Ramos (cell line): ENCODE data around the gene ENTPD8.
"Not testable (repeated sequence)": the region's sequence is repeated elsewhere in the genome, so short reads cannot be mapped to it uniquely, and the experiment has no call there.

ENCODE experiments used
- in situ Hi-C: fragments of 300-500 bp; cut with MboI; formaldehyde crosslinking; loops from one replicate; pipeline ENCODE4 v1.14.3; 2022; ENCODE audit warnings: low sequenced_read_pairs; ENCODE audit not compliant: unreplicated experiment

Gene ENTPD8

DNA sequence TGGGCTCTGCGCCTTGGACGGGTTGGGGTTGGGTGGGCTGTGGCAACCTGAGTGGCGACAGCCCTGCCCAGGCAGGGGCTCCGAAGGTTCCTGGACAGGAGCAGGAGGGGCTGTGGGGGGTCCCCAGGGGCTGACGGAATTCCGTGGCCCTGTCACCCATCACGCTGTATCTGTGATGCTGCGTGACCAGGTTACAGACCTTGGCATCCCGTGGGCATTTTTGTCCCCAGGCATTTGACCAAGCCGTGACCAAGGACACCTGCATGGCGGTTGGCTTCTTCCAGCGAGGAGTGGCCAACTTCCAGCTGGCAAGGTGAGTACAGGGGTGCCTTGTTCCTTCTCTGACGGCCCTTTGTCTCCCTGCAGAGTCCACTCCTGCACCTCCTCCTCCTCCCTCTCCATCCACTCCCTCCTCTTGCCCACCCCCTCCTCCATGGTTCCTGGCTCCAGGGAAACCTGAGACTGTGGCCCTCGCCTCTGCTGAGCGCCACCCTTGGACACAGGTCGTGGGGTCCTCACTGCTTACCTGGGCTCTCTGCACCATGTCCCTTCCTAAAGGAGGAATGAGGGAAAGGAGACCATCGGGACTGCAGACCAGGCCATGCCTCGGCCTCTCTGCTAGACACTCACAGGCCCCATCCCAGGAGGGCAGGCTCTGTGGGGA, 15.0 kb downstream of the ENTPD8 start:
- in situ Hi-C loops, result loop anchor here (25.0 kb wide), 1 partner anchor 364 kb away; the partner anchor contains the start of genes ENTPD2 and SAPCD2

DNA sequence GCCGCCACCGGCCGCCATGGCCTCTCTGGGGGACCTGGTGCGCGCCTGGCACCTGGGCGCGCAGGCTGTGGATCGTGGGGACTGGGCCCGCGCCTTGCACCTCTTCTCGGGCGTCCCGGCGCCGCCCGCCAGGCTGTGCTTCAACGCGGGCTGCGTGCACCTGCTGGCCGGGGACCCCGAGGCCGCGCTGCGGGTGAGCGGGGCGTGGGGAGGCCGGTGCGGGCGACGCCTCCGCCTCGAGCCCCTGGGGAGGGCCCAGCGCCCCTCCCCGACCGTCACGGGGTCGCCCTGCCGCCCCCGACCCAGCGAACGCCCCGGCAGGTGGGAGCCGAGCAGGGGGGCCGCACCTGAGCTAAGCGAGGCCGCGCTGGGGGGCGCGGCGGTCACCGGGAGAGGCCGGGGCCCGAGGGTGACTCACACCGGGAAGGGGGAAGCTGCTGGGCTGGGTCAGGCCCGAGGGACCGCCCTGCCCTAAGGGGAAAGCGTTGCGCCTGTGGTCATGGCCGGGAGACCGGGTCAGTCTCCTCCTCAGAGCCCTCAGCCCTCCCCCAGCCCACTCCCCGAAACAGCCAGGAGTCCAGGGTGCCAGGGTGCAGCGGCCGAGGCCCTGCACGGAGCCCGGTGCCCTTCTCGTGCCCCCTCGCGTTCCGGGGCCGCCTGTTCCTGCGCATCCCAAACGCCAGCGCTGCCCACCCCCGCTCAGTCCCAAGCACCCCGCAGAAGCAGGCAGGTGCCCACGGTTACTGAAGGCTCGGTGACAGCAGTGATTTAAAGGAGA, 17.5 kb downstream of the ENTPD8 start:
- in situ Hi-C loops, result no loop called here

DNA sequence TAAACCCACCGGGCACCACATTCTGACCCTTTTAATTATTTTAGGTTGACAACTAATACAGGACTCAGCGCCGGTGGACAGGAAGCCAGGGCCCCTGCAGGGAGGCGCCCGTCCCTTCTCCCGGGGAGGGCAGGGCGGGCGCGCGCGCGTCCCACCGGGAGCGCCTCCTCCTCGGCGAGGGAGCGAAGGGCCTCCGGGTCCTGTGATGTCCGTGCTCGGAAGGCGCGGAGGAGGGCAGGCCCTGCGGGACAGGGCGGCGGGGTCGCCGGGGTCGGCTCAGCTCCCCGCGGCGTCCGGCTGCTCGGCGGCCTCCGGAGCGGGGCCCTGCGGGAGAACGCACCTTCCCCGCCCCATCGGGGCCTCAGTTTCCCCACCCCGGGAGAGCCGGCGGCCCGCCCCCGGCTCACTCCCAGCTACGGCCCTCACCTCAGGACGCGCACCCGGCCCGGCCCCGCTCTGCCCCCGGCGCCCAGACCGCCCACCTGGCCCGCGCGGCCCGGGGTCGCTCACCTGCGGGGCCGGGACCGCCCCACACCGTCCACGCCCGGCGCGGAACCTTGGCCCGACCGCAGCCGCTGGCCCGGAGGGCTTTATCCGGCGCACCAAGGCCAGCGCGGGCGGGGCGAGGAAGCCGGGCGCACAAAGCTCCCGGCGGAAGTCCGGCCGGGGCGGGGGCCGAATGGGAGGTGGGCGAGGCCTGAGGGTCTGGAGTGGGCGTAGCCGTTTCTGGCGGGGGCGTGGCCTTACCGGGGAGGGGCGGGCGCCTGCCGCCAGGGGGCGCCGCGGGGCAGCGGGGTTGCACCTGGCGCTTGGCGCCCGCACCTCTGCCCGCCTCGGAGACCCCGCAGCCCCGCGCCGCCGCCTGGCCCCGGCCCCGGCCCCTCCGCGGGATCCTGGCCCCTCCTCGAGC, 18.3 kb downstream of the ENTPD8 start, which contains the start of the genes EXD3 and NOXA1:
Gene EXD3 (minus strand): TSS at position 559 of the 910 bp plus-strand sequence. CDS start 27,805 bp downstream, outside the sequence.
Gene NOXA1 (plus strand): TSS at position 790 of the 910 bp plus-strand sequence. CDS start 137 bp downstream, outside the sequence.
- in situ Hi-C loops, result no loop called here

DNA sequence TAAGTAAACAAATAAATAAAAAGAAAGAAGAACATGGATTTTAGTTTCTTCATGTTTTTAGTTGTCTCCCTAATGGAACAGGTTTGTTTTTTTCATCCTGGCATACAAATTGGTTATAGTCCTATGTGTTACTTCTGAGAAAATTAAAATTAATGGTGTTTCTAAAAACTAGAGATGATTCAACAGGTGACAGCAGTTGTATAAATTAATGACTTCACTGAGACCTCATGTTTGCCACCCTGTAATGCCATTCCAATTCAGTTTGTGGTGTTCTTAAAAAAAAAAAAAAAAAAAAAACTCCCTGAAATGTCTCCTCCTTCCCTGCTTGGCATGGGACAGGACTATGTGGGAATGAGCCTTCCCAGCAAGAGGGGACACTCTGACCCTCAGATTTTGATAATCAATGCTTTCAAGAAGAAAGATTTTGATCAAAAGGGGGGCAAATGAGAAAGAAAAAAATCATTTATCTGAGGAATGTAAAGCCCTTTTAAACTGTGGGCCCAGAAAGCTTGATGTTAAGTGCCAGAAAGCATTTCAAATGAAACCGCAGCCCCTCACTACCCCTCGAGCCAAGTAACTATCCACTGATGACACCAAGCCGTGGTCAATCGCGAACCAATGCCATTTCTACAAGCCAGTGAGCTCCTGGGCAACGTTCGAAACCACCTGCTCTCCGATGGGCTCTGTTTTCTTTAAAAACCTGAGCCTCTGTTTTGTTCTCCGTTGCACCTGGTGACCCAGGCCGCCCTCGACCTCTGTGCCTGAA, 19.1 kb downstream of the ENTPD8 start:
- in situ Hi-C loops, result no loop called here

DNA sequence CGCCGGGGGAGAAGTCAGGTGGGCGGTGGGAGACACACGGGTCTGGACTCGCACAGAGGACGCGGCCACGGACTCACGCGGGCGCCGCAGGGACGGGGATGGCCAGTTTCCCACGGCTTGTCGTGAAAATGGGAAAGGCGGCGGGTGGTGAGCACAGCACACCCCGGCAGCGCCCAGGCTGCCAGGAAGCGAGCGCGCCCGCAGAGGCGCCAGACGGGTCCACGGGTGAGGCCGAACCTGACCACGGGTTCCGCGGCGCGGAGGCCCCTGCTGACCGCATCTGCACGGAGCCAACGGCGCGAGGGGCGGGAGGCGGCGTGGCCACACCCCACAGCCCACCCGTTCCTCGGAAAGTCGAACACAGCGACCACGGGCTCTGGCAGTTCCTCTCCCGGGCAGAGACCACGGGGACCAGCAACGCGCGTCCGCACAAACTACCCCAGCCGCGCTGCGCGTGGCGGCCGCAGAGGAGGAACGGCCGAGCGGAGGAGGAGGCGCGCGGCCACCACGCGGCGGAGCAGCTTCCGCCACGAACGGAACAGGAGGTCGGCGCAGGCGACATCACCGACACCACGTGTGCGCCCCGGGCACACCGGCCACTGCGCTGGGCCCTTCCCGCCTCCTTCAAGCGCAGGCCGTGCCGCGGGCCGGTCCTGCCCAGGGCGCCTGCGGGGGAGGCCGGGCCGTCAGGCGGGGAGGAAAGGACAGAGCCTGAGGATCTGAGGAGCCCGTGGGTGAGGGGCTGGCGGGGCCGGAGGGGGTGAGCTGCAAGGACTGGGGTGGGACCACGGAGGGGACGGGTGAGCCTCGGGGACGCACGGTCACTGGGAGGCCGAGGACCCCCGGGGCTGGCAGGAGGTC, 23.8 kb downstream of the ENTPD8 start:
- in situ Hi-C loops, result no loop called here

DNA sequence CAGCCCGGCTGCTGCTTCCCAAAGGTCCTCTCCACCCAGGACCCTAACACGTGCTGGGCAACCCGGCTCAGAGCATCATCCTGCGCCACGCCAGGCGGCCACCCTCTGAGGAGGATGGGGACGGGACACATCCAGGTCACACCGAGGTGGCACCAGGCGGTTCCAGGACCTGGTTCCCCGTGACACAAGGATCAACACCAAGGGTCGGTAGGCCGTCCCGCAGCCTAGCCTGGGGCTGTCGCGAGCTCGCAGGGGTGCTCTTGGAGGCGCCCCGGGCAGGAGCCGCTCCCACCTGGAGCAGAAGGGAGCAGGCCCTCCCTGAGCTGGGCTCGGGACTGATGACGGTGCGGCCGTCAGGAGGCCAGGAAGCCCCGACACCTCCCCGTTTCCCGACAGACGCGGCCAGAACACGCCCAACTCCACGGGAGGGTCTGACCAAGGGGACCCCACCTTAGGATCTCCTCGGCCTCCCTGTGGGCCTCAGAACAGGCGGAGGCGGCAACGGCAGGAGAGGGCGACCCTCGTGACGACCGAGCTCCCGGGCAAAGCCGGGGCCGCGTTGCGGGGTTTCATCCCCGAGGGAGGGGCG, 24.5 kb downstream of the ENTPD8 start:
- in situ Hi-C loops, result no loop called here

DNA sequence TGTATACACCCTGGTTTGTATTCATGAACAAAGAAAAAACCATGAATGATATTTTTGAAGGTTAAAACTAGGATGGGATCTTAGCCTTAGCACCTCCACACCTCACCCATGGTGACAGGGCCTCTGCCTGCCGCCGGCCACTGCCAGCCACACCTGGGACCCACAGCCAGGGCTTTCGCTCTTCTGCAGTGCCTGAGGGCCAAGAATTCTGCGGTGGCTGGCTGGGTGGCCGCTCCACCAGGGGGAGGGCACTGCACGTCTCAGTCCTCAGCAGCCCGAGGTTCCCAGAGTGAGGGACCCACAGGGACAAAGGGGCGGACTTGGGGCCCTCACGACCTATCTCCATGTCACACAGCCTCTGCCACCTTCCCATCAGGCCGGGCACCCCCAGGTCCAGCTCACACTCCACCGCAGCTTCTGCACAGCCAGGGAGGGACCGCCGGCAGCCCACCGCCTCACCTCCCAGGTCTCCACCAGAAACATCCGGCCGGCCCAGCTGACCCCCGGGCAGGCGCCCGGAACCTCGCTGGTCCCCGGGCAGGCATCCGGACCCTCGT, 25.1 kb downstream of the ENTPD8 start:
- in situ Hi-C loops, result no loop called here

DNA sequence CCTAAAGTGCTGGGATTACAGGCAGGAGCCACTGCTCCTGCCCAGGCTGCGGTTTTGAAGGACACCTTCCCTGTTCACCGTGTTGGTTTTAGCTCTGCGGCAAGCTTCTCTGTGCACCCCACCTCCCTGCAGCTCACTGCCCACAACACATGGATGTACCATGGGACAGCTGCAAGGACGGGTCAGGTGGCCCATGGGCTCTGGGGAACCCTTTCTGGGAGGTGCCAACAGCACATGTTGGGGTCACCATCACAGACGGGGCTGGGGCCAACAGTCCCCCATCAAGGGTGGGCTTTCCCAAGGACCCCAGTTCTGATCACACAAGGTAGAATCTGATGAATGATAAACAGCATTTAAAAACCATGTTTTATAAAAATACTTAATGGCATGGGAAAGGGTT, 25.7 kb downstream of the ENTPD8 start:
- in situ Hi-C loops, result no loop called here

DNA sequence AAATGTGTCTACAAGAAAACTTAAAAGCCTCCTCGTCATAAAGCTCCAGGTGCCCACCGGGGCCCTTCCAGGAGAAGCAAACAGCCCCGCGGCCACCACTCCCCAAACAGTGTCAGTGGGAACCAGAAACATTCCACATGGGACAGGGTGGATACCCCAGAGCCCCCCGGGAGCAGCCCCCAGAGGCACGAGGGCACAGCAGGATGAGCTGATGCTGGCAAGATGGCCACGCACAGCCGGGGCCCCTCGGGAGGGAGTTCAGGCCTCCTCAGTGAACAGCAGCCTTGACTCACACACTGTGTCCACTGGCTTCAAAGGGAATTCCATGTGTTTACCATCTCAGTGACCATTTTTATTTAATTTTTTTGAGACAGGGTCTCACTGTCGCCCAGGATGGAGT, 28.7 kb downstream of the ENTPD8 start:
- in situ Hi-C loops, result no loop called here

DNA sequence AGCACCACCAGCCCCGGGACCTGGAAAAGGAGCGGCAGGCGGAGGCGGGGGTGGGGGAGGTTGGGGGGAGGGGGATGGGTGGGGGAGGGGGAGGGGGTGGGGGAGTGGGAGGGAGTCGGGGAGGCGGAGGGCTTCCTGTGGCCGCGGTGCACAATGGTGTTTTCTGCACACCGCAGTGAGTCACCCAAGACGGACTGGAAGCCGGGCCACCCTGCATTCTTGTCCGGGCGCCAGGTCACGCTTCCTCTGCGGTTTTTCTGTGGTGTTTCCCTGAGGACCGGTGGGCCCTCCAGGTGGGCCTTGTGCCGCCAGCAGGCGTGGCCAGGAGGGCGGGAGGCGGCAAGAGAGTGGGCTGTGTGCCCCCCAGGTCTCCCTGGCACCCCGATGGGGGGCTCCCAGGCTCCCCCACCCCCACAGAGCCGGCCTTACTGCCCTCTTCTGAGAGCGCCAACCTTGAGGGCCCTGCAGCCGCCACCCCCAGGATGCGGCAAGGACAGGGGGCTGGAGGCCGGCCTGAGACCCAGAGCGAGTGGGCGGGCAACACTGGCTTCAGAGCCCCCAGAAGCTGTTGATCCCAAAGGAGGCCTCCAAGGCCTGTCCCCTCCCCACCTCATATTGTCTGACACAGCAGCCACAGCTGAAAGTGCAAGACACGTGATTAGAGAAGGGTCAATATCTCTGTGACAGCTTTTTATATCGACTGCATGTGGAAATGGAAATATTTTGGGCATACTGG, 29.3 kb downstream of the ENTPD8 start:
- in situ Hi-C loops, result no loop called here

DNA sequence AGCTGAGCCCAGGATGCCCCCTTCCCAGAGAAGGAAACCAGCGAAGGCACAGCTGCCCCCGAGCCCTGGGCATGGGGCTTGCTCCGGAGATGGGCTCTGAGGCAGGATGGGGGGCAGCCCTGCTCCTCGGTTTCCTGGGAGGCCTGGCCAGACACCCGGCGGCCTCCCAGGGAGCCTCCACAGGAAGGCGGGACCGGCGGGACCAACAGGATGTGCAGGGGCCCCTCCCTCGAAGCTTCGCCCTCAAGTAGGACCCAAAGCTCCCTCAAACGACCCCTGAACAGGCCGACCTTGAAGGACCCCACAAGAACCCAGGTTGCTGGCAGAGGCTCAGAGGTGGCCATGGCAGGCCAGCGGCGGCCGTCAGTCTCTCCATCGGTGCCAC, 29.9 kb downstream of the ENTPD8 start:
- in situ Hi-C loops, result no loop called here

DNA sequence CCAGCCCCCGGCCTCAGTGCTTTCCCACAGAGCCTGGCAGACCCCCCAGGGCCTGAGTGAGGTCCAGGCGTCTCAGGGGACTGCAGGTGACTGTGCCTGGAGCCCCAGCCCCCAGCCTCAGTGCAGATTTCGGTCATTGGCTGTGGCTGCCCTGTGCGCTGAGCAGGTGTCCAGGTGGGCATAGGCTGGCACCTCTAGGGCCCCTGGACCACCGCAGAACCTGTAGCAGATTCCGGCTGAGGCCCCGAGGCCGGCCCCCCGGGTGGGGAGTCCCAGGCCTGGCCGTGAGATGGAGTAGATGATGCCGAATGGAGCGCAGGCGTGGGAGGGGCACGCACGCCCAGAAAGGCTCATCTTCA, 30.3 kb downstream of the ENTPD8 start:
- in situ Hi-C loops, result no loop called here

DNA sequence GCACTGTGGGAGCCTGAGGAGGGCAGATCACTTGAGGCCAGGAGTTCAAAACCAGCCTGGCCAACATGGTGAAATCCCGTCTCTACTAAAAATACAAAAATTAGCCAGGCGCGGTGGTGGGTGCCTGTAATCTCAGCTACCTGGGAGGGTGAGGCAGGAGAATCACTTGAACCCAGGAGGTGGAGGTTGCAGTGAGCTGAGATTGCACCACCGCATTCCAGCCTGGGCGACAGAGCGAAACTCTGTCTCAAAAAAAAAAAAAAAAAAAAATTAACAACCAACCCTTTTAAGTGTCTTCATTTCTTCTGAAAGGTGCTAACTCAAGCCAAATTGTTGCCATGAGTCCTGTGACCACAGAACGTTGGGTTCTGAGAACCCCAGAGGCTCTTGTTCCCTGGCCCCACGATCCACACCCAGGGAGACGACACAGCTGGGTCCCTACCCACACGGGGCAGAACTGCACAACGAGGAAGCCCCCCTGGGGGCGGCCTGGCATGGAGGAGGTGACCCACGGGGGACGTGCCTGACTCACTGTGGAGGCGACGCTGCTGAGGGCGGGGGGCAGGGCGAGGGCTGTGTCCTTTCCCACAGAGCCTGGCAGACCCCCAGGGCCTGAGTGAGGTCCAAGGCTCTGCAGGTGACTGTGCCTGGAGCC, 30.8 kb downstream of the ENTPD8 start:
- in situ Hi-C loops, result not testable (repeated sequence)

DNA sequence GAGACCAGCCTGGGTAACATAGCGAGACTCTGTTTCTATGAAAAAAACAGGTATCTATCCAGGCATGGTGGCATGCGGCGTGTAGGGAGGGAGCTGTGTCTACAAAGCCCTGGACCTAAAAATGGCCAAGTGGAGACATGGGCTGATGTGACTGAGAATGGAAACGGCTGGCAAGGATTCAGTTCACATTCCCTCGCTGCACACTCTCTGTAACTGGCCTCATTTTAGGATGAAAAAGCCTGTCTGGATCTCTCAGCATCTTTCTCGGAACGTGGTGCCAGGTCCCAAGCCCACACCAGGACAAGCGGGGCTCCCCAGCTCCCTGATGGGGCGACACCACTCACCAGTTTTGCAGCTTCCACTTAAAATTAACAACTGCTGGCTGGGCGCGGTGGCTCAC, 31.6 kb downstream of the ENTPD8 start:
- in situ Hi-C loops, result no loop called here

DNA sequence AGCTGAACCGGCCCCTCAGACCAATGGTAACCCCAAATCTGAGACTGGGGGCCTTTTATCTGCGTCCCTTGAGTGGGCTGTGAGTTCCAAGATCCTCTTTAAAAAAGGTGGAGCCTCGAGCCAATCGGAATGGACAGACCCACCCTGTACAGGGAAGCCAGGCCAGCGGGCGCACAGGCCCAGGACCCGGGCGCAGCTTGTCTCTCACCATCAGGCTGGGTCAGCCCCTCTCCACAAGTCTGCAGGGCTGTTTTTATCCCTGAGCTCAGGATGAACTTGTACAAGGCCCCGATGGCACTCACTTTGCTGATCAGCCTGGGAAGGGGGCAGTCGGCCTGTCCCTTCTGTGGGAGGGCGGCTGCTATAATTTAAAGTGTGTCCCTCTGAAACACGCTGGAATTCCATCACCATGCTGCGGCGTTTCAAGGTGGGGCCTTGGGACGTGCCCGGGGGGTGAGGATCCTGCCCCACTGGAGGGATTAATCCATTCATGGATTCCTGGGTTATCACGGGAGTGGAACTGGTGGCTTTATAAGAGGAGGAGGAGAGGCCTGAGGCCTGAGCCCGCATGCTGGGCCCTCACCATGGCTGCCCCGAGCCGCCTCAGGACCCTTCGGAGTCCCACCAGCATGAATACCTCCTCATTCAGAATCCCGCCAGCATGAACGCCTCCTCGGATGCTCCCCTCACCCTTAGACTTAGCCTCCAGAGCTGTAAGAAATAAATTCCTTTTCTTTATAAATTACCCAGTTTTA, 32.3 kb downstream of the ENTPD8 start:
- in situ Hi-C loops, result no loop called here

DNA sequence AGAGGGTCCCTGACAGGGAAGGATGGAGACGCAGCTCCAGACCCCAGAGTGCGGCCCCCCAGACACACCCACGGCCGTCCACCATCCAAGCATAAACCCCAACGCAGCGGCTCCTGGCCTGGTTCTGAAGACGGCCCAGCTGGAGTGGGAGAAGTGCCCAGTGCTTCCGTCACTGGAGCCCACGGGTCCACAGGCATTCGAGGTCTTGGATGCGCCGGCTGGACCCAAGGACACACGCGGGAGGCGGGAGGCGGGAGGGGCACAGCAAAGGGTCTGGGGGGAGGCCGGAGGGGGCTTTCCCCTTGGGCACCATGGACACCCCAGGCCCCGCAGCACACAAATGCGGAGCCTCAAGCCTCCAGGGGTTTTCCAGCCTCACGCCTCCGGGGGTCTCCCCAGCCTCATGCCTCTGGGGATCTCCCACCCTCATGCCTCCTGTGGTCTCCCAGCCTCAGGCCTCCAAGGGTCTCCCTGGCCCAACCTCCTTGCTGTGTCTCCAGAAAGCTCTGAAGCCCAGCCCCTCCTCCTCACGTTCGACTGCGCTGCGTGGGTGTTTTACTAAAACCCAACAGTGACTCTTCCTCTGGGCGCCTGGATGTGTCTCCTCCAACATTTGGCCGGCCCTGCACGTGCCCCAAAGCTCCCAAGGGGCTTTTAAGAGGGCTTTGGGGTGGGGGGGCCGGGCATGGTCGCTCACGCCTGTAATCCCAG, 33.4 kb downstream of the ENTPD8 start:
- in situ Hi-C loops, result no loop called here
